ENCODE results near the gene ARSI. TPM values are rescaled to one million over a fixed set of nuclear protein-coding genes. Genes with fewer than 3 reads are reported as not detected.

ARSI gene
- total RNA-seq, 1 experiment from 2014 or later = 5.9 TPM

DNA sequence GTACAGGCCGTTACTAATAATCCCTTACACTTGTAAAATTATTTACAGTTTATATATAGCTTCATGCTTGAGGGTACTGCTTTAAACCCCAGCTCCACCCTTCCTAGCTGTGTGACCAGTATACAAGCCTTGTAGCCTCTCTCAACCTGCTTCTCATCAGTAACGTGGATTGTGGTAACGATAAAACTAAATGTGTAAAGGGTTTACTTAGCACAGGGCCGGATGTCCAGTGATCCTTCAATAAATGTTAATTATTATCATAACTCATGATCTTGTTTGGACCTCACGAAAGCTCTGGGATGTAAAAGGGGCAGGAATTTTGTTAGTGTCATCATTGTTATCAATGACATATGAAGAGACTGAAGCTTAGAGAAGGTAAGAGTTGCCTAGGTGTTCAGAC lies 7.5 kb upstream of the ARSI start:
- Mint-ChIP-seq H3K36me3 (no peaks in the 10 kb centered on the region), H3K4me1 (peaks cover 23% of the 10 kb centered on the region), H3K9me3 (peaks cover 2% of the 10 kb centered on the region; the same call in 1 of the 2 replicates), H3K27ac (no peak overlapping the region), H3K27me3 (ENCODE audit: low read depth) (no peaks in the 10 kb centered on the region), H3K4me3 (no peak overlapping the region)
- DNase-seq (ENCODE audit: low spot score) (no peak), ATAC-seq (no peak)
- CTCF ChIA-PET = interaction anchor here (0.6 to 2.2 kb wide), 3 partner anchors 8 to 494 kb away, joined by 3 to 9 read pairs (median 6); partner anchors contain the start of gene ARSI
- POLR2A ChIA-PET = no interaction called here
- TF ChIP-seq RORB (CRISPR knock-in tag; IDR thresholded peaks at IDR 0.05) (no peak), ZNF219 (CRISPR knock-in tag; IDR thresholded peaks at IDR 0.05; ENCODE audit: borderline replicate concordance) (no peak), ZNF121 (CRISPR knock-in tag; IDR thresholded peaks at IDR 0.05) (no peak), CBFB (CRISPR knock-in tag; IDR thresholded peaks at IDR 0.05; ENCODE audit: low read depth) (no peak), FOXP1 (CRISPR knock-in tag; IDR thresholded peaks at IDR 0.05; ENCODE audit: borderline replicate concordance) (no peak), CTCF (IDR thresholded peaks at IDR 0.05) (no peak), ATF2 (CRISPR knock-in tag; IDR thresholded peaks at IDR 0.05; ENCODE audit: borderline replicate concordance, low read depth) (no peak), FOXK1 (CRISPR knock-in tag; IDR thresholded peaks at IDR 0.05) (no peak), AR (CRISPR knock-in tag; IDR thresholded peaks at IDR 0.05) (no peak)

DNA sequence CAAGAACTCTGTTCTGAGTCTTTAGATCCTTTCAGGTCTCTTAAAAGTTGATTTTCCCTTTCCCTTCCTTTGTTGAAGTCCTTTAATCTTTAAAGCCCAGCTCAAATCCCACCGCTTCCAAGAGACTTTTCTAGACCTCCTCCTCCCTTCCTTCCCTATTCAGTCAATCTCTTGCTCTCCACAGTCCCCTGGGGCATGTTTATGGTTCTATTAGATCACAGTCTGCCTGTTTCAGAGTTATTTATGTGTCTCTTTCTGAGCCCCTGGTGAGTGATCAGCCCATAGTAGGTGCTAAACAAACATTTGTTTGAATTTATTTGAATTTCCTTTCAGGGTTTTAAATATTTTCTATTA lies 7.2 kb upstream of the ARSI start:
- DNase-seq (ENCODE audit: low spot score) (no peak), ATAC-seq (no peak)
- no peak overlapping the region for H3K27ac Mint-ChIP-seq
- H3K4me3 Mint-ChIP-seq = no peak overlapping the region
- peaks cover 27% of the 10 kb centered on the region for H3K4me1 Mint-ChIP-seq
- TF ChIP-seq CDX4 (CRISPR knock-in tag; IDR thresholded peaks at IDR 0.05; ENCODE audit: borderline replicate concordance) (no peak), EMX1 (CRISPR knock-in tag; IDR thresholded peaks at IDR 0.05) (no peak), CTCF (IDR thresholded peaks at IDR 0.05) (no peak)
- TF ChIP-seq, protein P1, sequence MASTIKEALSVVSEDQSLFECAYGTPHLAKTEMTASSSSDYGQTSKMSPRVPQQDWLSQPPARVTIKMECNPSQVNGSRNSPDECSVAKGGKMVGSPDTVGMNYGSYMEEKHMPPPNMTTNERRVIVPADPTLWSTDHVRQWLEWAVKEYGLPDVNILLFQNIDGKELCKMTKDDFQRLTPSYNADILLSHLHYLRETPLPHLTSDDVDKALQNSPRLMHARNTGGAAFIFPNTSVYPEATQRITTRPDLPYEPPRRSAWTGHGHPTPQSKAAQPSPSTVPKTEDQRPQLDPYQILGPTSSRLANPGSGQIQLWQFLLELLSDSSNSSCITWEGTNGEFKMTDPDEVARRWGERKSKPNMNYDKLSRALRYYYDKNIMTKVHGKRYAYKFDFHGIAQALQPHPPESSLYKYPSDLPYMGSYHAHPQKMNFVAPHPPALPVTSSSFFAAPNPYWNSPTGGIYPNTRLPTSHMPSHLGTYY (CRISPR knock-in tag; IDR thresholded peaks at IDR 0.05) = no peak
- TF ChIP-seq, protein P2, sequence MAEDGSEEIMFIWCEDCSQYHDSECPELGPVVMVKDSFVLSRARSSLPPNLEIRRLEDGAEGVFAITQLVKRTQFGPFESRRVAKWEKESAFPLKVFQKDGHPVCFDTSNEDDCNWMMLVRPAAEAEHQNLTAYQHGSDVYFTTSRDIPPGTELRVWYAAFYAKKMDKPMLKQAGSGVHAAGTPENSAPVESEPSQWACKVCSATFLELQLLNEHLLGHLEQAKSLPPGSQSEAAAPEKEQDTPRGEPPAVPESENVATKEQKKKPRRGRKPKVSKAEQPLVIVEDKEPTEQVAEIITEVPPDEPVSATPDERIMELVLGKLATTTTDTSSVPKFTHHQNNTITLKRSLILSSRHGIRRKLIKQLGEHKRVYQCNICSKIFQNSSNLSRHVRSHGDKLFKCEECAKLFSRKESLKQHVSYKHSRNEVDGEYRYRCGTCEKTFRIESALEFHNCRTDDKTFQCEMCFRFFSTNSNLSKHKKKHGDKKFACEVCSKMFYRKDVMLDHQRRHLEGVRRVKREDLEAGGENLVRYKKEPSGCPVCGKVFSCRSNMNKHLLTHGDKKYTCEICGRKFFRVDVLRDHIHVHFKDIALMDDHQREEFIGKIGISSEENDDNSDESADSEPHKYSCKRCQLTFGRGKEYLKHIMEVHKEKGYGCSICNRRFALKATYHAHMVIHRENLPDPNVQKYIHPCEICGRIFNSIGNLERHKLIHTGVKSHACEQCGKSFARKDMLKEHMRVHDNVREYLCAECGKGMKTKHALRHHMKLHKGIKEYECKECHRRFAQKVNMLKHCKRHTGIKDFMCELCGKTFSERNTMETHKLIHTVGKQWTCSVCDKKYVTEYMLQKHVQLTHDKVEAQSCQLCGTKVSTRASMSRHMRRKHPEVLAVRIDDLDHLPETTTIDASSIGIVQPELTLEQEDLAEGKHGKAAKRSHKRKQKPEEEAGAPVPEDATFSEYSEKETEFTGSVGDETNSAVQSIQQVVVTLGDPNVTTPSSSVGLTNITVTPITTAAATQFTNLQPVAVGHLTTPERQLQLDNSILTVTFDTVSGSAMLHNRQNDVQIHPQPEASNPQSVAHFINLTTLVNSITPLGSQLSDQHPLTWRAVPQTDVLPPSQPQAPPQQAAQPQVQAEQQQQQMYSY (CRISPR knock-in tag; IDR thresholded peaks at IDR 0.05) = no peak
- POLR2A ChIA-PET = no interaction called here
- no peaks in the 10 kb centered on the region for H3K27me3 Mint-ChIP-seq (ENCODE audit: low read depth)
- H3K9me3 Mint-ChIP-seq = no peaks in the 10 kb centered on the region
- CTCF ChIA-PET = interaction anchor here (0.6 to 1.8 kb wide), 2 partner anchors 7 to 494 kb away, joined by 3 to 9 read pairs; partner anchors contain the start of gene ARSI
- H3K36me3 Mint-ChIP-seq = no peaks in the 10 kb centered on the region
